Natural killer cell (primary cell): ENCODE measurements around the gene UCN3. TPM values are rescaled to one million over a fixed set of nuclear protein-coding genes. Genes with fewer than 3 reads are reported as not detected.

Experiments
- ATAC-seq, 3 donors: fragments of 150-1000 bp in 2 of 3; fragments of 200-7000 bp in 1 of 3; cut with Tn5 transposase; 1 replicate in 1 of 3; 2 replicates in 2 of 3; pipeline ENCODE4 v1.10.0; 2021; ENCODE audit warnings: mild to moderate bottlenecking in 2 of 3, moderate library complexity in 2 of 3
- DNase-seq, 2 donors: peaks; one replicate each; pipeline versions ENCODE4 v3.0.0 to v3.0.0-alpha.2; 2013 to 2021; ENCODE audit warnings: mixed read lengths in 1 of 2
- H3K27ac ChIP-seq: one replicate; pipeline ENCODE4 v1.5.1; 2013; ENCODE audit warnings: mild to moderate bottlenecking, low read length
- H3K27me3 ChIP-seq: one replicate; pipeline ENCODE4 v1.6.1; 2013; ENCODE audit warnings: low read length; ENCODE audit not compliant: control insufficient read depth, insufficient read depth
- H3K36me3 ChIP-seq: one replicate; pipeline ENCODE4 v1.6.1; 2013; ENCODE audit warnings: low read length; ENCODE audit not compliant: control insufficient read depth, insufficient read depth
- H3K4me1 ChIP-seq: one replicate; pipeline ENCODE4 v1.6.1; 2013; ENCODE audit warnings: low read length; ENCODE audit not compliant: control insufficient read depth, insufficient read depth
- H3K4me3 ChIP-seq: one replicate; pipeline ENCODE4 v1.5.1; 2013; ENCODE audit warnings: low read length
- H3K9me3 ChIP-seq: one replicate; pipeline ENCODE4 v1.6.1; 2013; ENCODE audit warnings: low read length; ENCODE audit not compliant: control insufficient read depth, insufficient read depth
- H3K27ac Mint-ChIP-seq, 2 donors: one replicate each; pipeline ENCODE4 v1.8.0; 2022; ENCODE audit warnings: mild to moderate bottlenecking in 2 of 2, mixed read lengths in 2 of 2, moderate library complexity in 1 of 2
- H3K27me3 Mint-ChIP-seq, 2 donors: one replicate each; pipeline ENCODE4 v1.8.0; 2022; ENCODE audit warnings: low read depth in 2 of 2, mixed read lengths in 2 of 2
- H3K36me3 Mint-ChIP-seq: one replicate; pipeline ENCODE4 v1.8.0; 2022; ENCODE audit warnings: mixed read lengths
- H3K4me1 Mint-ChIP-seq, 2 donors: one replicate each; pipeline ENCODE4 v1.8.0; 2022; ENCODE audit warnings: mixed read lengths in 2 of 2
- H3K4me3 Mint-ChIP-seq: one replicate; pipeline ENCODE4 v1.8.0; 2022; ENCODE audit warnings: mild to moderate bottlenecking, moderate library complexity, mixed read lengths
- H3K9me3 Mint-ChIP-seq, 2 donors: one replicate each; pipeline ENCODE4 v1.8.0; 2022; ENCODE audit warnings: mixed read lengths in 2 of 2
- CTCF ChIP-seq: fragments of 200-600 bp; IDR thresholded peaks from one replicate; pipeline ENCODE4 v1.8.0; 2022; ENCODE audit warnings: antibody characterized with exemption
- WGBS: methylation state at CpG from one replicate; pipeline ENCODE4 v1.1.7; 2013; ENCODE audit warnings: missing lambda C conversion rate; ENCODE audit not compliant: insufficient coverage; 5-methylcytosine and 5-hydroxymethylcytosine counted together
- intact Hi-C: fragments of 100-400 bp; cut with micrococcal nuclease; formaldehyde crosslinking; loops from one replicate; pipeline ENCODE4 v1.14.2; 2022
- total RNA-seq, 4 donors: library from RNA; stranded (reverse); fragments of 120-200 nt in 1 of 4; gene quantifications; one replicate each; pipeline versions ENCODE4 v1.2.3 to v1.2.4, GENCODE V29; 2013 to 2022

The UCN3 gene
- total RNA-seq, 3 donors from 2014 or later (not counting 1 experiment from before 2014, with no cell fraction given) = not detected

GRCh38 chr10:5416981-5417380 is 52.2 kb downstream of the UCN3 start:
- H3K4me1 ChIP-seq = peaks cover 8% of the 10 kb centered on the region
- H3K27me3 ChIP-seq = peaks cover 1% of the 10 kb centered on the region
- peaks cover 10% of the 10 kb centered on the region for H3K36me3 Mint-ChIP-seq
- no peaks in the 10 kb centered on the region for H3K36me3 ChIP-seq
- no peak for DNase-seq
- no peak overlapping the region for H3K4me3 Mint-ChIP-seq
- 96% methylated on average over 11 of the region's 11 CpGs for WGBS
- H3K27ac Mint-ChIP-seq = no peak overlapping the region
- H3K9me3 Mint-ChIP-seq = peaks cover 2 to 10% of the 10 kb centered on the region in 2 donors
- intact Hi-C loops = no loop called here
- peaks cover 11 to 16% of the 10 kb centered on the region in 2 donors for H3K4me1 Mint-ChIP-seq
- H3K27me3 Mint-ChIP-seq = no peaks in the 10 kb centered on the region
- H3K27ac ChIP-seq = no peak overlapping the region
- no peaks in the 10 kb centered on the region for H3K9me3 ChIP-seq
- H3K4me3 ChIP-seq = no peak overlapping the region
- TF ChIP-seq CTCF = no peak
- no peak for ATAC-seq

GRCh38 chr10:5418584-5418983 is 53.8 kb downstream of the UCN3 start:
- Histone ChIP-seq H3K4me1 (no peaks in the 10 kb centered on the region), H3K9me3 (no peaks in the 10 kb centered on the region), H3K27ac (no peak overlapping the region), H3K4me3 (no peak overlapping the region), H3K27me3 (no peaks in the 10 kb centered on the region), H3K36me3 (no peaks in the 10 kb centered on the region)
- H3K27me3 Mint-ChIP-seq = no peaks in the 10 kb centered on the region
- DNase-seq (no peak), ATAC-seq (no peak)
- TF ChIP-seq CTCF = no peak
- intact Hi-C loops = no loop called here
- peaks cover 11 to 16% of the 10 kb centered on the region in 2 donors for H3K4me1 Mint-ChIP-seq
- H3K9me3 Mint-ChIP-seq = peaks cover 2 to 10% of the 10 kb centered on the region in 2 donors
- H3K27ac Mint-ChIP-seq = no peak overlapping the region
- H3K36me3 Mint-ChIP-seq = peaks cover 10% of the 10 kb centered on the region
- no peak overlapping the region for H3K4me3 Mint-ChIP-seq

- Mint-ChIP-seq H3K27me3 (no peaks in the 10 kb centered on the region), H3K27ac (no peak overlapping the region), H3K36me3 (peaks cover 10% of the 10 kb centered on the region), H3K4me1 (peaks cover 11 to 16% of the 10 kb centered on the region in 2 donors), H3K4me3 (peak overlapping the region; percentile 56), H3K9me3 (peaks cover 2 to 10% of the 10 kb centered on the region in 2 donors)
- no peak for DNase-seq
- peak in 1 of 3 donors; percentile 33 for ATAC-seq
- Histone ChIP-seq H3K27ac (no peak overlapping the region), H3K4me1 (no peaks in the 10 kb centered on the region), H3K4me3 (no peak overlapping the region), H3K9me3 (no peaks in the 10 kb centered on the region), H3K27me3 (no peaks in the 10 kb centered on the region), H3K36me3 (no peaks in the 10 kb centered on the region)
- TF ChIP-seq CTCF = no peak
- 76% methylated on average over 2 of the region's 3 CpGs for WGBS
- intact Hi-C loops = no loop called here
These were observed 54.8 kb downstream of the UCN3 start for GRCh38 chr10:5419466-5420094.

- WGBS = 28% methylated on average over 2 of the region's 2 CpGs
- no peaks in the 10 kb centered on the region for H3K27me3 ChIP-seq
- Mint-ChIP-seq H3K4me1 (peaks cover 11 to 16% of the 10 kb centered on the region in 2 donors), H3K36me3 (peaks cover 6% of the 10 kb centered on the region), H3K4me3 (no peak overlapping the region), H3K27me3 (no peaks in the 10 kb centered on the region), H3K27ac (no peak overlapping the region), H3K9me3 (peaks cover 2 to 4% of the 10 kb centered on the region in 2 donors)
- TF ChIP-seq CTCF = no peak
- intact Hi-C loops = no loop called here
- DNase-seq (no peak), ATAC-seq (no peak)
- H3K27ac ChIP-seq = no peak overlapping the region
- no peaks in the 10 kb centered on the region for H3K4me1 ChIP-seq
- H3K36me3 ChIP-seq = no peaks in the 10 kb centered on the region
- H3K9me3 ChIP-seq = no peaks in the 10 kb centered on the region
- no peak overlapping the region for H3K4me3 ChIP-seq
These were observed 59.0 kb downstream of the UCN3 start for GRCh38 chr10:5423771-5424170.
